GM23338 (cell line): ENCODE data around the gene MAN1B1. TPM values are rescaled to one million over a fixed set of nuclear protein-coding genes. Genes with fewer than 3 reads are reported as not detected.

Source experiments
- ATAC-seq: fragments of 200-7000 bp; cut with Tn5 transposase; 3 replicates; pipeline ENCODE4 v1.9.1; 2020
- DNase-seq: peaks from one replicate; pipeline ENCODE4 v3.0.0-alpha.2; 2015; ENCODE audit warnings: low spot score
- H2AFZ ChIP-seq: fragments of 200-600 bp; sonication (generic); 2 replicates; pipeline ENCODE4 v1.8.0; 2016; ENCODE audit warnings: antibody characterized with exemption, mild to moderate bottlenecking, moderate library complexity
- H3F3A ChIP-seq: fragments of 200-600 bp; sonication (generic); replicated peaks from 2 replicates; pipeline ENCODE4 v1.8.0; 2017; ENCODE audit warnings: antibody characterized with exemption, mixed run types, low read depth
- H3K27ac ChIP-seq: fragments of 200-600 bp; sonication (generic); 2 replicates; pipeline ENCODE4 v1.6.1; 2016; ENCODE audit warnings: low read depth
- H3K27me3 ChIP-seq: fragments of 200-600 bp; sonication (generic); 2 replicates; pipeline ENCODE4 v1.8.0; 2016; ENCODE audit warnings: mild to moderate bottlenecking, mixed run types, moderate library complexity; ENCODE audit not compliant: insufficient read depth
- H3K36me3 ChIP-seq: fragments of 200-600 bp; sonication (generic); 2 replicates; pipeline ENCODE4 v1.8.0; 2016; ENCODE audit warnings: mild to moderate bottlenecking; ENCODE audit not compliant: insufficient read depth
- H3K4me1 ChIP-seq: fragments of 200-600 bp; sonication (generic); 2 replicates; pipeline ENCODE4 v1.8.0; 2016; ENCODE audit warnings: mild to moderate bottlenecking, moderate library complexity; ENCODE audit not compliant: insufficient read depth
- H3K4me2 ChIP-seq: fragments of 200-600 bp; sonication (generic); 2 replicates; pipeline ENCODE4 v1.7.1; 2017; ENCODE audit warnings: mixed run types
- H3K4me3 ChIP-seq: fragments of 200-600 bp; sonication (generic); 2 replicates; pipeline ENCODE4 v1.6.1; 2016; ENCODE audit warnings: mixed run types
- H3K79me2 ChIP-seq: fragments of 200-600 bp; sonication (generic); replicated peaks from 2 replicates; pipeline ENCODE4 v1.8.0; 2017; ENCODE audit warnings: mild to moderate bottlenecking; ENCODE audit not compliant: insufficient read depth
- H3K9me2 ChIP-seq: fragments of 200-600 bp; sonication (generic); 2 replicates; pipeline ENCODE4 v1.8.0; 2017; ENCODE audit not compliant: insufficient read depth
- H4K20me1 ChIP-seq: fragments of 200-600 bp; sonication (generic); replicated peaks from 2 replicates; pipeline ENCODE4 v1.8.0; 2017; ENCODE audit warnings: mild to moderate bottlenecking; ENCODE audit not compliant: insufficient read depth
- H3K27ac Mint-ChIP-seq: 2 replicates; pipeline ENCODE4 v1.8.0; 2020; ENCODE audit warnings: inconsistent platforms, mild to moderate bottlenecking, moderate library complexity, mixed read lengths
- H3K27me3 Mint-ChIP-seq: 3 replicates; pipeline ENCODE4 v1.8.0; 2022; ENCODE audit warnings: low read depth, mild to moderate bottlenecking, moderate library complexity, mixed read lengths, inconsistent platforms; ENCODE audit not compliant: insufficient read depth, poor library complexity
- H3K36me3 Mint-ChIP-seq: 3 replicates; pipeline ENCODE4 v1.8.0; 2021; ENCODE audit warnings: low read depth, mild to moderate bottlenecking, inconsistent platforms, moderate library complexity, mixed read lengths
- H3K4me1 Mint-ChIP-seq: 3 replicates; pipeline ENCODE4 v1.8.0; 2020; ENCODE audit warnings: mild to moderate bottlenecking, inconsistent platforms, mixed read lengths
- H3K4me3 Mint-ChIP-seq: 3 replicates; pipeline ENCODE4 v1.8.0; 2021; ENCODE audit warnings: moderate library complexity, mild to moderate bottlenecking, inconsistent platforms, mixed read lengths
- H3K9me3 Mint-ChIP-seq: 3 replicates; pipeline ENCODE4 v1.8.0; 2020; ENCODE audit warnings: moderate library complexity, mild to moderate bottlenecking, inconsistent platforms, mixed read lengths
- CREB1 ChIP-seq: fragments of 250-450 bp; sonication (Bioruptor Pico); IDR thresholded peaks from 2 replicates; pipeline ENCODE4 v1.5.0; 2020; ENCODE audit warnings: low read depth, mild to moderate bottlenecking, moderate library complexity
- CTCF ChIP-seq, 2 experiments: fragments of 200-600 bp in 1 of 2; sonication (generic) in 1 of 2; conservative IDR thresholded peaks; 2 replicates each; pipeline versions ENCODE4 v1.5.1 to v1.6.1; 2016 to 2017; ENCODE audit warnings: antibody characterized with exemption in 2 of 2, low read depth in 2 of 2, mild to moderate bottlenecking in 2 of 2, moderate library complexity in 1 of 2
- EZH2 ChIP-seq: fragments of 200-600 bp; sonication (generic); IDR thresholded peaks from one replicate; pipeline ENCODE4 v1.8.0; 2017; ENCODE audit warnings: antibody characterized with exemption, mild to moderate bottlenecking, low read depth; ENCODE audit not compliant: unreplicated experiment
- JUNB ChIP-seq: IDR thresholded peaks from one replicate; pipeline ENCODE4 v1.6.1; 2016; ENCODE audit warnings: antibody characterized with exemption; ENCODE audit not compliant: unreplicated experiment
- NANOG ChIP-seq: IDR thresholded peaks from 2 replicates; pipeline ENCODE4 v1.6.1; 2016; ENCODE audit warnings: antibody characterized with exemption, borderline replicate concordance
- POLR2AphosphoS5 ChIP-seq: IDR thresholded peaks from 2 replicates; pipeline ENCODE4 v1.6.1; 2016; ENCODE audit warnings: antibody characterized with exemption, low read depth
- STAT1 ChIP-seq: IDR thresholded peaks from one replicate; pipeline ENCODE4 v1.6.1; 2016; ENCODE audit warnings: antibody characterized with exemption; ENCODE audit not compliant: unreplicated experiment
- ZNF331 ChIP-seq: fragments of 250-450 bp; sonication (Bioruptor Pico); IDR thresholded peaks from 2 replicates; pipeline ENCODE4 v1.5.0; 2020; ENCODE audit warnings: low read depth, mild to moderate bottlenecking, moderate library complexity
- ZNF462 ChIP-seq: fragments of 250-450 bp; sonication (Bioruptor Pico); IDR thresholded peaks from 2 replicates; pipeline ENCODE4 v1.5.0; 2020; ENCODE audit warnings: mild to moderate bottlenecking, moderate library complexity
- polyA plus RNA-seq: library from polyadenylated mRNA; unstranded; fragments of >200 nt; fragmentation: Nextera tagmentation; extraction: Ambion mirVana; gene quantifications from 2 replicates; pipeline ENCODE4 v1.2.1, GENCODE V29; 2016
- total RNA-seq: library from RNA; depleted of rRNA; stranded (reverse); fragments of >200 nt; shearing (Covaris generic); gene quantifications from 2 replicates; pipeline ENCODE4 v1.2.3, GENCODE V29; 2014
- TF ChIP-seq, protein P1 (sequence below): IDR thresholded peaks from 2 replicates; pipeline ENCODE4 v1.6.1; 2016; ENCODE audit warnings: antibody characterized with exemption

Gene MAN1B1
- total and polyA plus RNA-seq, 2 experiments from 2014 or later: 15.7 to 39.9 TPM

DNA sequence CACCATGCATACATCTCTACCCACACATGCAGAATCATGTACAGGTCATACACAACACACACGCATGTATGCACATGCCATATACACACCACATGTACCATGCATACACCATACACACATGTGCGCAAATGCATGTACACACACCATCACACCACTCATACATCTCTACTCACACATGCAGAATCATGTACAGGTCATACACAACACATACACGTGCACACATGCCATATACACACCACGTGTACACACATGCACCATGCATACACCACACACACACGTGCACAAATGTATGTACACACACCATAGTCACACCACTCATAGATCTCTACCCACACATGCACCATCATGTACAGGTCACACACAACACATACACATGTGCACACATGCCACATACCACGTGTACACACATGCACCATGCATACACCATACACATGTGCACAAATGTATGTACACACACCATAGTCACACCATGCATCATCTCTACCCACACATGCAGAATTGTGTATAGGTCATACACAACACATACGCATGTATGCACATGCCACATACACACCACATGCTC, 66.1 kb downstream of the MAN1B1 start (continued):
- TF ChIP-seq ZNF462 (CRISPR knock-in tag): no peak
- TF ChIP-seq, protein P1, sequence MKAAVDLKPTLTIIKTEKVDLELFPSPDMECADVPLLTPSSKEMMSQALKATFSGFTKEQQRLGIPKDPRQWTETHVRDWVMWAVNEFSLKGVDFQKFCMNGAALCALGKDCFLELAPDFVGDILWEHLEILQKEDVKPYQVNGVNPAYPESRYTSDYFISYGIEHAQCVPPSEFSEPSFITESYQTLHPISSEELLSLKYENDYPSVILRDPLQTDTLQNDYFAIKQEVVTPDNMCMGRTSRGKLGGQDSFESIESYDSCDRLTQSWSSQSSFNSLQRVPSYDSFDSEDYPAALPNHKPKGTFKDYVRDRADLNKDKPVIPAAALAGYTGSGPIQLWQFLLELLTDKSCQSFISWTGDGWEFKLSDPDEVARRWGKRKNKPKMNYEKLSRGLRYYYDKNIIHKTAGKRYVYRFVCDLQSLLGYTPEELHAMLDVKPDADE: no peak

- Histone ChIP-seq H3K4me3 (peak overlapping the region; percentile 64), H3K4me2 (peak overlapping the region; percentile 80), H3K4me1 (peaks cover 2% of the 10 kb centered on the region; the same call in 1 of the 2 replicates), H3K9me2 (no peaks in the 10 kb centered on the region), H2AFZ (peak overlapping the region; percentile 99), H3F3A (peaks cover 20% of the 10 kb centered on the region), H3K36me3 (no peaks in the 10 kb centered on the region), H4K20me1 (no peaks in the 10 kb centered on the region), H3K27ac (no peak overlapping the region), H3K27me3 (peaks cover 69% of the 10 kb centered on the region), H3K79me2 (no peaks in the 10 kb centered on the region)
- Mint-ChIP-seq H3K4me1 (no peaks in the 10 kb centered on the region; the same call in 1 of the 3 replicates), H3K36me3 (no peaks in the 10 kb centered on the region), H3K4me3 (peak overlapping the region; percentile 66), H3K9me3 (no peaks in the 10 kb centered on the region; the same call in 2 of the 3 replicates), H3K27me3 (peaks cover 69% of the 10 kb centered on the region), H3K27ac (no peak overlapping the region)
- DNase-seq (peak; percentile 89), ATAC-seq (peak; percentile 59)
- TF ChIP-seq NANOG (no peak), CTCF (conservative IDR thresholded peaks at IDR 0.05; ENCODE audit: low read depth in 2 of 2) (no peak), EZH2 (no peak), POLR2AphosphoS5 (no peak), STAT1 (no peak), ZNF331 (CRISPR knock-in tag) (no peak), CREB1 (CRISPR knock-in tag) (no peak), JUNB (no peak)
These were observed 70.0 kb downstream of the MAN1B1 start for GRCh38 chr9:137156567-137157375.
